ENCODE measurements around the gene AMOTL1.

- TF ChIP-seq CTCF (IDR thresholded peaks at IDR 0.05) (no peak), POLR2A (IDR thresholded peaks at IDR 0.05) (no peak)
Measured at GRCh38 chr11:94830722-94831510, 62.8 kb downstream of the AMOTL1 start.
